Prostate gland (tissue), 2 donors: ENCODE data around the gene IMPA2.

ENCODE experiments used
- POLR2A ChIP-seq: fragments of 450-650 bp; IDR thresholded peaks from one replicate; pipeline ENCODE4 v1.6.1; 2016; ENCODE audit warnings: antibody characterized with exemption, mild to moderate bottlenecking
- TF ChIP-seq, protein P1 (sequence below), 4 experiments: fragments of 200-600 bp in 2 of 4; fragments of 450-650 bp in 2 of 4; sonication (generic) in 2 of 4; IDR thresholded peaks; 1 replicate in 3 of 4; 2 replicates in 1 of 4; pipeline ENCODE4 v1.5.1; 2016 to 2019; ENCODE audit warnings: antibody characterized with exemption in 4 of 4, mild to moderate bottlenecking in 2 of 4, moderate library complexity in 2 of 4

DNA sequence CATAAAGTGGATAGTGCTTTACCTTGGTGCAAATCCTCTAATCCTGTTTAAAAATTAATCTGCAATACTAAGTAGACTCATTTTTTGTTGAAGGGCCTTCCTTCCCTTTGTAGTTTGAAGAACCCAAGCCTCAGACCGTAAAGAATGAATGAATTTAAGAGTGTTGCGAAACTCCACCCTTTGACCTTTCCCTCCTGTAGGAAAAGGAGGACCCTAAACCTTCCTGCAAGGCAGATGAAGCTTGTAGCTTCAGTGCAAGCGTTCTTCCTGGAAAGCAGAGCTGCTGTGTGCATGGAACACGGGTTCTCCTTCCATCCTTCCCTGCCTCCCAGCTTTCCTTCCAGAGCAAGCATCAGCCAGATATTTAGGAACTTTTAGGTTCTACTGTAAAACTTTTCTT, 1.7 kb downstream of the IMPA2 start:
- TF ChIP-seq, protein P1, sequence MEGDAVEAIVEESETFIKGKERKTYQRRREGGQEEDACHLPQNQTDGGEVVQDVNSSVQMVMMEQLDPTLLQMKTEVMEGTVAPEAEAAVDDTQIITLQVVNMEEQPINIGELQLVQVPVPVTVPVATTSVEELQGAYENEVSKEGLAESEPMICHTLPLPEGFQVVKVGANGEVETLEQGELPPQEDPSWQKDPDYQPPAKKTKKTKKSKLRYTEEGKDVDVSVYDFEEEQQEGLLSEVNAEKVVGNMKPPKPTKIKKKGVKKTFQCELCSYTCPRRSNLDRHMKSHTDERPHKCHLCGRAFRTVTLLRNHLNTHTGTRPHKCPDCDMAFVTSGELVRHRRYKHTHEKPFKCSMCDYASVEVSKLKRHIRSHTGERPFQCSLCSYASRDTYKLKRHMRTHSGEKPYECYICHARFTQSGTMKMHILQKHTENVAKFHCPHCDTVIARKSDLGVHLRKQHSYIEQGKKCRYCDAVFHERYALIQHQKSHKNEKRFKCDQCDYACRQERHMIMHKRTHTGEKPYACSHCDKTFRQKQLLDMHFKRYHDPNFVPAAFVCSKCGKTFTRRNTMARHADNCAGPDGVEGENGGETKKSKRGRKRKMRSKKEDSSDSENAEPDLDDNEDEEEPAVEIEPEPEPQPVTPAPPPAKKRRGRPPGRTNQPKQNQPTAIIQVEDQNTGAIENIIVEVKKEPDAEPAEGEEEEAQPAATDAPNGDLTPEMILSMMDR (IDR thresholded peaks at IDR 0.05), result no peak
- no peak for TF ChIP-seq POLR2A
